Measurements from ENCODE around the gene SORBS1.

- TF ChIP-seq CTCF (conservative IDR thresholded peaks at IDR 0.05; ENCODE audit: low read length) (no peak), EZH2phosphoT487 (IDR thresholded peaks at IDR 0.05; ENCODE audit: borderline replicate concordance, low read depth, low read length) (no peak)
Measured at GRCh38 chr10:95503526-95503925, 57.6 kb downstream of the SORBS1 start.
